Activated CD4-positive, alpha-beta T cell treated with anti-CD3 and anti-CD28 coated beads, Interleukin-10, Interleukin-2, amounts not matched to agents 100 ng/mL and 50 ng/mL, durations not matched to agents 16 hours and 8 hours (primary cell): ENCODE data around the gene NUDT3.
"Not testable (repeated sequence)": the region's sequence is repeated elsewhere in the genome, so short reads cannot be mapped to it uniquely, and the experiment has no call there.

Experiments used
- DNase-seq: peaks from one replicate; pipeline ENCODE4 v3.0.0-alpha.2; 2020

NUDT3 gene

GRCh38 chr6:34392497-34393190 lies at the start of gene NUDT3:
Gene NUDT3 (minus strand): TSS chr6:34392669. CDS start chr6:34392362, 307 bp downstream.
- peak; percentile 94 for DNase-seq

GRCh38 chr6:34441526-34441925 lies 49.1 kb upstream of the NUDT3 start:
- DNase-seq: no peak

- DNase-seq: no peak
These were observed 47.0 kb upstream of the NUDT3 start for GRCh38 chr6:34439442-34439841.

- no peak for DNase-seq
These were observed 46.2 kb upstream of the NUDT3 start for GRCh38 chr6:34438705-34439104.

- DNase-seq: no peak
These were observed 45.1 kb upstream of the NUDT3 start for GRCh38 chr6:34437644-34437970.

- no peak for DNase-seq
These were observed 44.6 kb upstream of the NUDT3 start for GRCh38 chr6:34436803-34437643.

GRCh38 chr6:34435916-34436315 lies 43.4 kb upstream of the NUDT3 start:
- DNase-seq: no peak

- DNase-seq: peak; percentile 95
These were observed 33.3 kb upstream of the NUDT3 start, which contains the start of gene RPS10 for GRCh38 chr6:34425498-34426410. Gene RPS10 (minus strand): TSS chr6:34426069. CDS start chr6:34425221, 848 bp downstream.

- DNase-seq: no peak
These were observed 32.6 kb upstream of the NUDT3 start for GRCh38 chr6:34425132-34425497.

- no peak for DNase-seq
These were observed 32.0 kb upstream of the NUDT3 start for GRCh38 chr6:34424200-34425131.

GRCh38 chr6:34423254-34423653 lies 30.8 kb upstream of the NUDT3 start:
- DNase-seq: peak; percentile 13

- DNase-seq: no peak
These were observed 25.9 kb upstream of the NUDT3 start for GRCh38 chr6:34418367-34418766.

GRCh38 chr6:34416877-34417371 lies 24.5 kb upstream of the NUDT3 start:
- DNase-seq: no peak

- peak; percentile 48 for DNase-seq
These were observed 22.8 kb upstream of the NUDT3 start for GRCh38 chr6:34414999-34415858.

- DNase-seq: peak; percentile 36
These were observed 20.3 kb upstream of the NUDT3 start for GRCh38 chr6:34412643-34413214.

- DNase-seq: no peak
These were observed 19.5 kb upstream of the NUDT3 start for GRCh38 chr6:34412016-34412415.

- not testable (repeated sequence) for DNase-seq
These were observed 15.4 kb upstream of the NUDT3 start for GRCh38 chr6:34407915-34408314.

GRCh38 chr6:34396518-34396917 lies 4.0 kb upstream of the NUDT3 start:
- DNase-seq: no peak

- DNase-seq: no peak
These were observed 1.5 kb upstream of the NUDT3 start for GRCh38 chr6:34393966-34394305.

- DNase-seq: no peak
These were observed 909 bp upstream of the NUDT3 start for GRCh38 chr6:34393191-34393965.
